GM23338 (cell line): Measurements from ENCODE around the gene KLF1.

Source experiments
- CTCF ChIP-seq, 2 experiments: fragments of 200-600 bp in 1 of 2; sonication (generic) in 1 of 2; conservative IDR thresholded peaks; 2 replicates each; pipeline versions ENCODE4 v1.5.1 to v1.6.1; 2016 to 2017; ENCODE audit warnings: antibody characterized with exemption in 2 of 2, low read depth in 2 of 2, mild to moderate bottlenecking in 2 of 2, moderate library complexity in 1 of 2
- EZH2 ChIP-seq: fragments of 200-600 bp; sonication (generic); IDR thresholded peaks from one replicate; pipeline ENCODE4 v1.8.0; 2017; ENCODE audit warnings: antibody characterized with exemption, mild to moderate bottlenecking, low read depth; ENCODE audit not compliant: unreplicated experiment
- NANOG ChIP-seq: IDR thresholded peaks from 2 replicates; pipeline ENCODE4 v1.6.1; 2016; ENCODE audit warnings: antibody characterized with exemption, borderline replicate concordance
- POLR2AphosphoS5 ChIP-seq: IDR thresholded peaks from 2 replicates; pipeline ENCODE4 v1.6.1; 2016; ENCODE audit warnings: antibody characterized with exemption, low read depth
- REST ChIP-seq: IDR thresholded peaks from one replicate; pipeline ENCODE4 v1.6.1; 2018; ENCODE audit warnings: antibody characterized with exemption; ENCODE audit not compliant: unreplicated experiment
- STAT1 ChIP-seq: IDR thresholded peaks from one replicate; pipeline ENCODE4 v1.6.1; 2016; ENCODE audit warnings: antibody characterized with exemption; ENCODE audit not compliant: unreplicated experiment

GRCh38 chr19:12890787-12891552, 4.0 kb upstream of the KLF1 start, which contains the start of gene GCDH:
- TF ChIP-seq CTCF (conservative IDR thresholded peaks at IDR 0.05; ENCODE audit: low read depth in 2 of 2), result no peak
- no peak for TF ChIP-seq EZH2
- no peak for TF ChIP-seq REST
- TF ChIP-seq STAT1, result no peak
- TF ChIP-seq NANOG, result no peak
- TF ChIP-seq POLR2AphosphoS5, result peak; percentile 77
